Tracheal epithelial cell (primary cell): ENCODE measurements around the gene VASN. TPM values are rescaled to one million over a fixed set of nuclear protein-coding genes. Genes with fewer than 3 reads are reported as not detected.

ENCODE experiments used
- total RNA-seq: library from RNA; depleted of rRNA; stranded (reverse); fragments of >200 nt; gene quantifications from 2 replicates; pipeline ENCODE4 v1.2.1, GENCODE V29; 2014

The VASN gene
- 7.5 and 15.4 TPM in 2 replicates for total RNA-seq

DNA sequence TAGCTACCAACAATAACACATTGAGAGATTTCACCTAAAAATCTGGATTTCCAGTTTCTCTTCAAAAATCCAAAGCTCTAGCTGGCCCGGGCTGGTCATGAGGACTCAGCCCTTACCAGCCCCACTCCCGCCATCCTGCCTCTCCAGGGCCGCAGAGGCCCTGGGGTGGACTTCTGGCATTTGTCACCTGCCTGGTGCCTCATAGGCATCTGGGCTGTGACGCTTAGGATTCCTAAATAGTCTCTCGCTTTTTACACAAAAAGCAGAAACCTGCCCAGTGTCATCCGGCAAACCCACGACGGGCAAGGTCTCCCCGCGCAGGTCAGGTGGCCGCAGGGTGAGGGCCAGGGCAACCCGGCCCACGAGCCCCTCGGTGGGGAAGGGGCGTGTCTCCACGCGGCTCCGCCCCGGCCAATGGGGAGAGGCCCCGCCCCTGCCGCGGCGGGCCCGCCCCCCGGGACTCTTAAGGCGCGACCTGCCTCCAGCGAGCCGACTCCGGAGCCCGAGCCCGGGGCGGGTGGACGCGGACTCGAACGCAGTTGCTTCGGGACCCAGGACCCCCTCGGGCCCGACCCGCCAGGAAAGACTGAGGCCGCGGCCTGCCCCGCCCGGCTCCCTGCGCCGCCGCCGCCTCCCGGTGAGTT is at the start of gene VASN:
VASN (plus strand) TSS at position 492 of the 644 bp plus-strand sequence. CDS start 9,030 bp downstream, outside the sequence.

DNA sequence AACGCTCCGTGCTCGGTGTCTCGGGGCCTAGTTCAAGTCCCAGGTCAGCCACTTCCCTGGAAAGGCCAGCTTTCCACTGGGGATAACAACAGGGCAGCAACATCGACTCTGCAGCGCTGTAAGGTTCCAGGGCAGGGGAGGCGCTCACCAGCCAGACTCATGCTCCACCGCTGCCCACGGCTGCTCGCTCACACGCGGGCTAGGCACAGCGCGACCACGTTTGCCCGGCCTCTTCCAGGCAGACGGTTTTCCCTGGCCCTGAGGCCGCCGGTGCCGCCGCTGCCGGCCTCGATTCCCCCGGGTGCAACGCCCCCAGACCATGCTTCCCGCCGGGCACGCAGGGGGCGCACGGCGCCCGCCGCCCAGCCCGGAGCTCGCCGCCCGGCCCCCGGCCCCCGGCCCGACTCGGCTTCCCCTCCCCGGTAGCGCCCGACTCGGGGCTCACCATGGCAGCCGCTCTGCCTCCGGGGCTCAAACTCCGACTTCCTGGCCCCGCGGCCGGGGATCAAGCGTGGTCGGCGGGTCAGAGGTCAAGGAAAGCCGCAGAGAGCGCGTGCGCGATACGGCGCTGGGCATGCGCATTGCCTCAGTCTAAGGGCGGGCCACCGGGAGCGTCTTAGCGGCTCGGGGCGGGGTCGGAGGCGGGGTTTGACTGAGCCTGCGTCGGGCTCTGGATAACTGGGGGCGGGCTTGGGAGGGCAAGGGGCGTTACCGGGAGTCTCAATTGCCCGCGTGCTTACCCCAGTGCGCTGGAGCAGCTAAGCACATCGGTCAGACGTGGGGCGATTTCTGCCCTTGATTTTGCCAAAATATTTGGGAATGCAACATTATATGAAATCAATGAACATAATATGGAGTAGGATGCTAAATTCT is 20.6 kb upstream of the VASN start, which contains the start of gene PAM16:
PAM16 (minus strand) TSS at position 535 of the 873 bp plus-strand sequence; CDS start at position 448, 87 bp downstream.

DNA sequence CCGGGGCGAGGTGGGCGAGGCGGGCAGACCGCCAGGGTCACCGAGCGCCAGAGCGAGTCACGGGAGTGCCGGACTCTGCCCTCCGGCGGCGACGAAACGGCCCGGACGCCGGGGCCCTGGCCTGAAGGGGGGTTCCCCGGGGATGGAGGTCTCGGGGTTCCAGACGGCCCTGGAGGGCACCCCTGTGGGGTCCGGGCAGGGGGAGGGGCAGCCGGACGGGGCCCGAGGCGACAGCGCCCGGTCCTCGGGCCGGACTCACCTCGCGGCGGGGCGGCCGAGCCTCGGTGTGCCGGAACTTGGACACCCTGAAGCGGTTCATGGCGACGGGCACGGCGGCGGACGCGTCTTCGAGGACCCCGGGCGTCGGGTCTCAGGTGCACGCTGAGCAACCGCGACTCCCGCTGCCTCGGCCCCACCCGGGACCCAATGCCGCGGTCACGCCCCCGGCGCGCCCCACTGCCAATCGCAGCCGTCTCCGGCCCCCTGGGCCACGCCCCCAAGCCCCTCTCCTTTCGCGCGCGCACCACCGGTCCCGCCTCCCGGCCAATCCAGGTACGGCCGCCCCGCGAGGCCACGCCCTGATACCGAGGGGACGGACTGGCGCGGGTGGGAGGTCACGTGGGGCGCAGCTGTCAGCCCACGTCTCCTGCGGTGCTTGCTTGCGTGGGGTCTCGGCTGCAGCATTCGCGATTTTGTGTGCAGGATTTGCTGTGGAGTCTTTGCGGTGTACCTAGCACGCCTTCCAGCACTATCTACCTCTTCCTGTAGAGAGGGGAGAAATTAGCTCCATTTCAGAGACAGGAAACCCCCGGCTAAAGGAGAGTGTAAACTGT is 44.8 kb downstream of the VASN start, which contains the start of gene CORO7:
CORO7 (minus strand) TSS at position 397 of the 833 bp plus-strand sequence; CDS start at position 319, 78 bp downstream.

DNA sequence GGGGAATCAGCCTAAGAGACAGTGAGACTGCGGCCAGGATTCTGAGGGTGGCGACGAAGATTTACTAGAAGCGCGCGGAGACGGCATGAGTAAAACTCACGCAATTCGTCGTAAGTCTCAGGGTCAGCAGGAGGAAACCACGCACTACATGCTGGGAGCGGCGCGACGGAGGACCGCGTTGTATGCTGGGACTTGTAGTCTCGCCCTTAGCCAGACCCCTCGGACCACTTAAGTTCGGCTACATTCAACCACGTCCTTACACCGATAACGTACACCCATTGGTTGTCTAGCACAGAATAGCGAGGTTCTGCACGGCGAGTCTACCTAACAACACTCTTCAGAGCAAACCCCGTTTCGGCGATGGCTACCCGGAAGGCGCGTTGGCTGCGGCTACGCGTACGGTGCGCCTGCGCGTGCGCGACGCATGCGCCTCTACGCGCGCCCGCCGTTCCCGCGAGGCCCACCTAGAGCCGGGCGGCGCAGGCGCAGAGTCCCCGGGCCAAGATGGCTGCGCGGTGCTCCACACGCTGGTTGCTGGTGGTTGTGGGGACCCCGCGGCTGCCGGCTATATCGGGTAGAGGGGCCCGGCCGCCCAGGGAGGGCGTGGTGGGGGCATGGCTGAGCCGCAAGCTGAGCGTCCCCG is 53.9 kb downstream of the VASN start, which contains the start of gene DNAJA3:
DNAJA3 (plus strand) TSS at position 491 of the 643 bp plus-strand sequence; CDS start at position 505, 14 bp downstream.

Other genes starting within 250 kb of the VASN start
- gene SRL, start 129.8 kb upstream of the VASN start, total RNA-seq, result under 0.01 TPM in 1 of 2 replicates, not detected in the other
- gene TFAP4, start 98.8 kb upstream of the VASN start, total RNA-seq, result 6.0 and 14.7 TPM in 2 replicates
- gene GLIS2, start 55.8 kb upstream of the VASN start, total RNA-seq, result 1.3 and 1.4 TPM in 2 replicates
- gene PAM16, start 20.5 kb upstream of the VASN start, total RNA-seq, result 42.6 and 45.8 TPM in 2 replicates
- gene CORO7, start 44.7 kb downstream of the VASN start, total RNA-seq, result 7.2 and 18.6 TPM in 2 replicates
- gene DNAJA3, start 54.0 kb downstream of the VASN start, total RNA-seq, result 67.0 and 74.0 TPM in 2 replicates
- gene NMRAL1, start 102.8 kb downstream of the VASN start, total RNA-seq, result 52.0 and 96.1 TPM in 2 replicates
- gene HMOX2, start 104.5 kb downstream of the VASN start, total RNA-seq, result 45.8 and 119 TPM in 2 replicates
- gene CDIP1, start 166.9 kb downstream of the VASN start, total RNA-seq, result 9.4 and 15.1 TPM in 2 replicates
- under 0.01 TPM in 1 of 2 replicates, not detected in the other for gene C16orf96, start 184.5 kb downstream of the VASN start, total RNA-seq
- 5.5 and 6.3 TPM in 2 replicates for gene UBALD1, start 243.0 kb downstream of the VASN start, total RNA-seq